ENCODE results near the gene SNX33.
A peak's percentile ranks its signal among the peaks of the same experiment; 100 is the strongest.
"Not testable (repeated sequence)": the region's sequence is repeated elsewhere in the genome, so short reads cannot be mapped to it uniquely, and the experiment has no call there.

The SNX33 gene

DNA sequence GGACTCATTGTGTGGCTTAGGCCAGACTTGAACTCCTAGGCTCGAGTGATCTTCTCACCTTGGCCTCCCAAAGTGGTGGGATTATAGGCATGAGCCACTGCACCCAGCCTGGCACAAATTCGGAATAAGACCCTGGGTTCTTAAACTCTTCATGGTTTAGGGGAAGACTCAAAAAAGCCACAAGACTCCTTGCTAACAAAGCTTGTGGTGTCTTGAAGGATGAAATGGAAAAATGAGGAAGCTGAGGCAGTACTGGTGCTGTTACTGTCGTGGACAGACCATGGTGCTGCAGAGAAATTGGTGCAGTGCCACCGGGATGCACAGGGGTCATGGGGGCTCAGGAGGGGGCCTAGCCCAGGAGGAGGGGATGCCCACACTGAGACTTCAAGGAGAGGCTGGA lies 44.6 kb downstream of the SNX33 start:
- Histone ChIP-seq H3K4me1 (ENCODE audit: insufficient read depth, low read length) (peaks cover 43% of the 10 kb centered on the region), H3K36me3 (ENCODE audit: insufficient read depth, low read length) (peaks cover 46% of the 10 kb centered on the region)
- H3K9me3 ChIP-seq (ENCODE audit: low read length); H3K27ac ChIP-seq (ENCODE audit: low read depth, low read length); H3K27me3 ChIP-seq (ENCODE audit: control insufficient read depth in 1 of 2, insufficient read depth in 2 of 2, low read length in 2 of 2); H3K4me3 ChIP-seq (ENCODE audit: low read depth in 1 of 2, low read length in 2 of 2); H3K9ac ChIP-seq (ENCODE audit: low read length): not testable (repeated sequence)

DNA sequence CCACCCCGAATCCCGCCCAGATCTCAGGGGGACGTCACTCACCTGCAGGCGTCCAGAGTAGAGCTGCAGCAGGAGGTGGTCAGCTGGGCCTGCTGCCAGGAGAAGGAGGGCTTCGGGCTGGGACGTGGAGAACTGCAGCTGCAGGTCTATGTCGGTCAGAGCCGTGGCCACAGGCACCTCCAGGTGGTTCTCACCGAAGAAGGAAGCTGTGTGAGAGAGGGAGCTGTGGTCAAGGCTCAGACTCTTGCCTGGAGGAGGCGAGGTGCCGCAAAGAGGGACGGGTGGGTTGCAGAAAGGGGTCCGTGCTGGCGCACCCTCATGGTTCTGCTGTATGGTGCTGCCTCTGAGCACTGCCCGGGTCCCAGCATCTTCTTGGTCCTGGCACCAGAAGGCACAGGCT lies 45.3 kb downstream of the SNX33 start:
- Histone ChIP-seq H3K4me1 (ENCODE audit: insufficient read depth, low read length) (peaks cover 50% of the 10 kb centered on the region), H3K9ac (ENCODE audit: low read length) (peak overlapping the region; percentile 61), H3K36me3 (ENCODE audit: insufficient read depth, low read length) (peaks cover 38% of the 10 kb centered on the region), H3K27ac (ENCODE audit: low read depth, low read length) (peak overlapping the region; percentile 88)
- not testable (repeated sequence) for H3K9me3 ChIP-seq (ENCODE audit: low read length); H3K27me3 ChIP-seq (ENCODE audit: control insufficient read depth in 1 of 2, insufficient read depth in 2 of 2, low read length in 2 of 2); H3K4me3 ChIP-seq (ENCODE audit: low read depth in 1 of 2, low read length in 2 of 2)

DNA sequence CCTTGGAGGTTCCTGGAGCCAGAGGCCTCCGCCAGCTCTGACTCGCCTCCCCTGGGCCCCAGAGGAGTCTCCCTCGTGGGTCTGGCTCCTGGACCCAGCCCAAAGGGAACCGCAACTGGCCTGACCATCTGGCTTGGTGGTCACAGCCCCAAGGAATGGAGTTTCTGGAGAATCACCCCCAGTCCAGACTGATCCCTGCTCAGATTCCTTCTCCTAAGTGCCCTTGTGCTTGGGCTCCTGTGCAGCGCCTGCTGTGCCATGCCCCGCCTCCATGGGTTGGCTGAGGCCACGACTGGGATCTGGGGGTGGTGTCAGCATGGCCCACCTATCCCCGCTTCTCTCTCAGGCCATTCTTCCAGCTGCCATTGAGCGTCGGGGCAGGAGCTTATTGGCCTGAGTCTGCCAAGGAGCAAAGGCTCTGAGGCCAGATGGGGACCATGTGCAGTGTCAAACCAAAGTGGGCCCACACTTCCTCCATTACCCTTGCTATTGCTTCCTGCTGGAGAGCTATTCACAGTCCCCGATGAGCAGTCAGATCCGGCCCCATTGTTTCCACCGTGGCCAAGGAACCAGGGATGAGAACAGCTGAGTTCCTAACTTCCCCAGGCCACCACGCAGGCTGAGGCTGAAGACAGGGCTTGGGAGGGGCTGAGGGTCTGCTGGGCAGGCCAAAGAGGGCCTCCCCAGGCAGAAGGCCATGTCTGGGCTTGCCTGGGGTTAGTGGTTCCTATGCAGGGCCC lies 46.0 kb downstream of the SNX33 start:
- Histone ChIP-seq H3K36me3 (ENCODE audit: insufficient read depth, low read length) (peaks cover 32% of the 10 kb centered on the region), H3K27ac (ENCODE audit: low read depth, low read length) (peak overlapping the region; percentile 88), H3K9me3 (ENCODE audit: low read length) (no peaks in the 10 kb centered on the region), H3K9ac (ENCODE audit: low read length) (peak overlapping the region; percentile 61), H3K4me1 (ENCODE audit: insufficient read depth, low read length) (peaks cover 56% of the 10 kb centered on the region), H3K27me3 (ENCODE audit: control insufficient read depth in 1 of 2, insufficient read depth in 2 of 2, low read length in 2 of 2) (no peaks in the 10 kb centered on the region), H3K4me3 (ENCODE audit: low read depth in 1 of 2, low read length in 2 of 2) (peak overlapping the region; percentile 8 to 13)

DNA sequence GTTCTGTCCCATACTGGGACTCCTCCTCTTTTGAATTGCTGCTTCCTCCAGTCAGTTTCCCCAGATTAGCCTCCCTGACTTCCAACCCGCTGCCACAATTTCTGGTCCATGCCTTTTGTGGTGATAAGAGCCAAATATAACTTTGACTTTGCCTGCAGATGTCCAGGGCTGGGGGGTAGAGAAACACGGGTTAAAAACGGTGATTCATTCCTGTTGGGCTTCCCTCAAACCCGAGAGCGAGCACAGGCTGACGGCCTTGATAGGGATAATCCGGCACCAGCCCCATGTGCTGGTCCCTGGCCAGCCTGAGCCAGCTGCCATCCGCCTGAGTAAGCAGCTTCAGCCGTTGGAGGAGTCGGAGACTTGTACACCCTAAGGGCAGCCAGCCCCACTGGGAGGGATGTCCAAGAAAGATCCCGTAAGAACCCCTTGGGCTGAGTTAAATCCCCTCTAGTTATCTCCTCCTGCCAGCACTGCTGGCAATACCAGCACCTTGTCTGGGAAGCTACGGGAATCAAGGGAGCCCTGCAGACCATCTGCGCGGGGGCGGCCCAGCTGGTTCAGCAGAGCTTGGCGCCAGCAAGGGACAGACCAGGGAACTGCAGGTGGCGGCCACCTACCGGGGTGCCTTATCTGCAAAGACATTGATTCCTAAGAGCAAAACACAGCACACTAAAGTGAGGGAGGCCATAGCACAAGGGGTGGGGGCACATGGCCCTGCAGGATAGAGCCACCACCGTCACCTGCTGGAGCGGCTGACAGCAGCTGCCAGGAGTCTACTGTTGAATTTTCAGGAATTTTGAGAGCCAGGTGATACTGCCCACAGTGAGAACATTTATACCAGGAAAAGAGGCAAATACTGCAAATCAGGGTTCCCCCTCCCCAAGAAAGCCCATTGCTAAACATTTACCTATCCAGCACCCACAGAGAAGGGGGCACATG lies 46.8 kb downstream of the SNX33 start:
- Histone ChIP-seq H3K36me3 (ENCODE audit: insufficient read depth, low read length) (peaks cover 24% of the 10 kb centered on the region), H3K27ac (ENCODE audit: low read depth, low read length) (peak overlapping the region; percentile 88), H3K9me3 (ENCODE audit: low read length) (no peaks in the 10 kb centered on the region), H3K4me3 (ENCODE audit: low read depth in 1 of 2, low read length in 2 of 2) (peak overlapping the region in 1 of 2 donors; percentile 13), H3K4me1 (ENCODE audit: insufficient read depth, low read length) (peaks cover 64% of the 10 kb centered on the region), H3K9ac (ENCODE audit: low read length) (peak overlapping the region; percentile 93), H3K27me3 (ENCODE audit: control insufficient read depth in 1 of 2, insufficient read depth in 2 of 2, low read length in 2 of 2) (no peaks in the 10 kb centered on the region)

DNA sequence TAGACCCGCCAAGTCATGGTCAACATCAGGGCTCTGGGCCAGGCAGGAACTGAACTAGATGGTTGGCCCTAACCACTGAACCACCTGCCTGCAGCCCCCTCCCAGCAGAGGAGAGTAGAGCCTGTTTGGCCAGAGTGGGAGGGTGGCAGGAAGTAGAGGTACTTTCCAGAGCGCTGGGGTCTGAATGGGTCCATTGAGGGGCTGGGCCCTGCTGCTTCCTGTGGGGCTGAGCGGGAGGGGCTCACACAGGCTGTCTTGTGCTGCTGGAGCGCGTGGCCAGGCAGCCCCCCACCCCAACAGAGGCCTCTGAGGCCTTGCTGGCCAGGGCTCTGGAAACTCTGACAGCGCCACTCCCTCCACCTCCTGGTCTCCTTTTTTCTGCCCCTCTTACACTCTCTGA lies 47.5 kb downstream of the SNX33 start:
- Histone ChIP-seq H3K4me1 (ENCODE audit: insufficient read depth, low read length) (peaks cover 69% of the 10 kb centered on the region), H3K27ac (ENCODE audit: low read depth, low read length) (peak overlapping the region; percentile 88), H3K27me3 (ENCODE audit: control insufficient read depth in 1 of 2, insufficient read depth in 2 of 2, low read length in 2 of 2) (no peaks in the 10 kb centered on the region), H3K9ac (ENCODE audit: low read length) (peak overlapping the region; percentile 93), H3K4me3 (ENCODE audit: low read depth in 1 of 2, low read length in 2 of 2) (peak overlapping the region in 1 of 2 donors; percentile 16), H3K36me3 (ENCODE audit: insufficient read depth, low read length) (peaks cover 23% of the 10 kb centered on the region), H3K9me3 (ENCODE audit: low read length) (no peaks in the 10 kb centered on the region)

DNA sequence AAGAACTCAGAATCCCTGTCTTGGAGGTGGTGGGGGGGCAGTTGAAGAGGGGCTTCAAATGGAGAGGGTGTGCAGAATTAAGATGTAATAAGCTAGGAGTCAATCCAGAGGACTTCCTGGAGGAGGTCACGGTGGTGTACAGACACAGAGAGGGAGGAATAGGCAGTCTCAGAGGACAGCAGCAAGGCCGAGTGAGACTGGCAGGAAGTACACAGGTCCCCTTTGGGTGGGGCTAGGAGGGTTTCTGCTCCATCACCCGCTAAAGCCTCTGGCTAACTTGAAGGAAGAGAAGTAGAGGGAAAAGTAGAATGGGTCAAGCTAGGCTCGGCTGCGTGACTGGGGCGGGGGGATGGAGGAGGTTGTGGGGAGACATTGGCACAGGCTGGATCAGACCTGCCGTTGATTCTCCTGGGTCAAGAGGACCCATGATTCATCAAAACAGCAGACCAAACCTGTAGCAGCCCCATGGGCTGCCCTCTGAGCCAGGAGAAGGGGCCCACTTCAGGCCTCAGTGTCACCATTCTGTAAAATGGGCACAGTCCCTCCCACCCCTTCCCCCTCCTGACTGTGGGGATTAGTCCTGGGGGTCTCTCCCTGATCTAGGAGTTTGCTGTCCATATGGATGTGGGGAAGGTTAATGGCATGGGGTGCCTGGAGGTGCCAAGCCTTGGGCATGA lies 48.1 kb downstream of the SNX33 start:
- H3K36me3 ChIP-seq (ENCODE audit: insufficient read depth, low read length), result peaks cover 23% of the 10 kb centered on the region
- H3K27me3 ChIP-seq (ENCODE audit: control insufficient read depth in 1 of 2, insufficient read depth in 2 of 2, low read length in 2 of 2), result no peaks in the 10 kb centered on the region
- peak overlapping the region; percentile 88 for H3K27ac ChIP-seq (ENCODE audit: low read depth, low read length)
- H3K4me3 ChIP-seq (ENCODE audit: low read depth in 1 of 2, low read length in 2 of 2), result peak overlapping the region in 1 of 2 donors; percentile 16
- H3K9ac ChIP-seq (ENCODE audit: low read length), result peak overlapping the region; percentile 93
- H3K4me1 ChIP-seq (ENCODE audit: insufficient read depth, low read length), result peaks cover 73% of the 10 kb centered on the region
- H3K9me3 ChIP-seq (ENCODE audit: low read length), result no peaks in the 10 kb centered on the region

DNA sequence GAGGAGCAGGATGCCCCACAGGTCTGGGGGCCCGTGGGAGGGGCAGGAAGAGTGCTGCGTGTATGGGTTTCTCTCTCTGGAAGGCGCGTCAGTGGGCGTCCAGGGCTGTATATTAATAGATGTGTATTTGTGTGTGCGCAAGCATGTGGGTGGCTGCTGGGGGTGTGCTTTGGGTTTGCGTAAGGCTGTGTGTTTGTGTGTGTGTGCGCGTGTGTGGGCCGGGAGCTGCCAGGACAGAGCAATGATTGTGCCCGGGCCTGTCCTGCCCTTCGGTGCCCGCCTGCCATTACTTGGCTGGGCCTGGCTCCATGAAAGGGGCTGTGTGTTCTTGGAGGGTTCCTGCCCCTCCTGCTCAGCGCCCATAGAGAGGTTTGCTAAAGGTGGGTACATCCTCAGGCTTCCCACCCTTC lies 48.6 kb downstream of the SNX33 start:
- Histone ChIP-seq H3K36me3 (ENCODE audit: insufficient read depth, low read length) (peaks cover 20% of the 10 kb centered on the region), H3K4me3 (ENCODE audit: low read depth in 1 of 2, low read length in 2 of 2) (peak overlapping the region in 1 of 2 donors; percentile 23), H3K4me1 (ENCODE audit: insufficient read depth, low read length) (peaks cover 79% of the 10 kb centered on the region), H3K9me3 (ENCODE audit: low read length) (no peaks in the 10 kb centered on the region), H3K27me3 (ENCODE audit: control insufficient read depth in 1 of 2, insufficient read depth in 2 of 2, low read length in 2 of 2) (no peaks in the 10 kb centered on the region), H3K27ac (ENCODE audit: low read depth, low read length) (peak overlapping the region; percentile 88), H3K9ac (ENCODE audit: low read length) (peak overlapping the region; percentile 93)

DNA sequence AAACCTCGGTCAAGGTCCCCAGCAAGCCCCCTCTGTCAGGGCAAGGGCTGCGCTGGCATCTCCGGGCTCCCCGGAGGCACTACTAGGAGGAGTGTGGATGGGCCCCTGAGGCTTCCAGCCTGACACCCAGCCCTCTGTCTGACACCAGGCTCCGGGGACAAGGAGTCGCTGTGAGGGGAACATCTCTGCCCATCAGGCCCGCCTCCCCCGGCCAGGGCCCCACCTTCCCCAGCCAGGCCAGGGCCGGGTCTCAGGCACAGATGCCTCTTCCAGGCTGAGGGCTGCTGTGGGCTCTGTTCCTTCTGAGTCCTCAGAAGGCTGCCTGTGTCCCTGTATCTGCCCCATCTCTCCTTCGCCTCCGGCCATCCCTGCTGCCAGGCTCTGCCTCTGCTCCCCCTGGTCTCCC lies 49.1 kb downstream of the SNX33 start:
- H3K4me3 ChIP-seq (ENCODE audit: low read depth in 1 of 2, low read length in 2 of 2), result peak overlapping the region in 1 of 2 donors; percentile 32
- H3K36me3 ChIP-seq (ENCODE audit: insufficient read depth, low read length), result peaks cover 14% of the 10 kb centered on the region
- peak overlapping the region; percentile 88 for H3K27ac ChIP-seq (ENCODE audit: low read depth, low read length)
- no peaks in the 10 kb centered on the region for H3K9me3 ChIP-seq (ENCODE audit: low read length)
- no peaks in the 10 kb centered on the region for H3K27me3 ChIP-seq (ENCODE audit: control insufficient read depth in 1 of 2, insufficient read depth in 2 of 2, low read length in 2 of 2)
- peak overlapping the region; percentile 82 for H3K9ac ChIP-seq (ENCODE audit: low read length)
- peaks cover 84% of the 10 kb centered on the region for H3K4me1 ChIP-seq (ENCODE audit: insufficient read depth, low read length)

DNA sequence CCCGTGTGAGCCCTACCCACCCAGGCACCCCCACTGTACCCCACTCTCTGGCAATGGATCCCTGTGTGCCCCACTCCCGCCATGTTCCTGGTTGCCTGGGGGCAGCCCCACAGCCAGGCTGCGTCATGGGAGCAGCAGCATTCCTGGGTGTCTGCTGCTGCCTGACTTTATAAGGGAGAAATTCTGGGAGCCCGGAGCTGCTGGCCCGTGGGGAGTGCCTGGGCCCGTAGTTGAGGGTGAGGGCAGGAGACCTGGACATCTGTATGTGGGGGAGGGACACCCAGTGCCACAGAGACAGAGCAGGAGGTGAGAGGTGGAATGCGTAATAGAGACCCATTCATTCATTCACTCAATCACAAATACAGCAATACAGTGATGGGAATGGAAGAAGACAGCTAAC lies 49.8 kb downstream of the SNX33 start:
- Histone ChIP-seq H3K4me1 (ENCODE audit: insufficient read depth, low read length) (peaks cover 91% of the 10 kb centered on the region), H3K36me3 (ENCODE audit: insufficient read depth, low read length) (peaks cover 10% of the 10 kb centered on the region), H3K4me3 (ENCODE audit: low read depth in 1 of 2, low read length in 2 of 2) (peak overlapping the region in 1 of 2 donors; percentile 32), H3K9ac (ENCODE audit: low read length) (peak overlapping the region; percentile 82), H3K27ac (ENCODE audit: low read depth, low read length) (peak overlapping the region; percentile 88), H3K27me3 (ENCODE audit: control insufficient read depth in 1 of 2, insufficient read depth in 2 of 2, low read length in 2 of 2) (no peaks in the 10 kb centered on the region), H3K9me3 (ENCODE audit: low read length) (no peaks in the 10 kb centered on the region)

DNA sequence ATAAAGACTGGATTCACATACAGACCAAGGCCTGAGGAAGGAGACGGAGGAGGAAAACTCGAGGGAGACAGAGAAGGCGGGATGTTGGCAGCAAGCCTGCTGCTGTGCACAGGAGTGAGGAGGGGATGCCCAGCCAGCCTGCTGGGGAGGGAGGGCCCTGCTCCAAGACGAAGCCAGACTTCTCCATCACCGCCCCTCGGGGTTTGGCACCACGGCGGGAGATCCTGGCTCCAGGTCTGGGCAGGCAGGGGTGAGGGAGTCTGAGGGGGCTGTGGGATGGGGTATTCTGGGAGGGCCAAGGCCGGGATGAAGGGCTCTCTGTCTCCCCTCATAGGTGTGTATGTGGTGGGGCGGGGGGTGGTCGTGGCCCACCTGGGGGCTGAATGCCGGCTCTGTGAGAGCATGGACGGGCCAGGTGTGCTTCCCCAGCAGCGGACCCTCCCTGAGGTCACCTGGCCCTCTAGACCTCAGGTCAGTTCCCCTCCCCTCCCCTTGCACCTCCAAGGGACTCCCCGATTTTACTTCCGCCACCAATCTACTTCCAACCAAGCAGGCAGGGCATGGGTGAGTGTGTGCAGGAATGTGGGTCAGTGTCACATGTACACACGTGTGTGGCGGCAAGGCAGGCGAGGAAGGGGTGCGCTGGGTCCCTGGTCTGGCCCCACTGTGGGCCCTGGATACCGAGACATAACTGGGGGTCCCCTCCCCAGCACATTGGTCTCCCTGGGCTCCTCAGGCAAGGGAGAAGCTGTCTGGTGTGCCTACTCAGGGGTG lies 50.4 kb downstream of the SNX33 start:
- H3K4me3 ChIP-seq (ENCODE audit: low read depth in 1 of 2, low read length in 2 of 2); H3K27me3 ChIP-seq (ENCODE audit: control insufficient read depth in 1 of 2, insufficient read depth in 2 of 2, low read length in 2 of 2); H3K9me3 ChIP-seq (ENCODE audit: low read length); H3K36me3 ChIP-seq (ENCODE audit: insufficient read depth, low read length): not testable (repeated sequence)
- H3K27ac ChIP-seq (ENCODE audit: low read depth, low read length), result peak overlapping the region; percentile 88
- H3K9ac ChIP-seq (ENCODE audit: low read length), result peak overlapping the region; percentile 82
- H3K4me1 ChIP-seq (ENCODE audit: insufficient read depth, low read length), result peaks cover 90% of the 10 kb centered on the region

All from muscle layer of colon (tissue), 2 donors.